GM20000 (cell line): ENCODE results near the gene SUMF1.

ENCODE experiments used
- DNase-seq: peaks from one replicate; pipeline ENCODE4 v3.0.0; 2012; ENCODE audit warnings: low spot score
- CTCF ChIP-seq: IDR thresholded peaks from 2 replicates; pipeline ENCODE4 v1.5.1; 2012; ENCODE audit warnings: mild to moderate bottlenecking, control low read depth; ENCODE audit errors: extremely low read depth, missing control alignments

Gene SUMF1

DNA sequence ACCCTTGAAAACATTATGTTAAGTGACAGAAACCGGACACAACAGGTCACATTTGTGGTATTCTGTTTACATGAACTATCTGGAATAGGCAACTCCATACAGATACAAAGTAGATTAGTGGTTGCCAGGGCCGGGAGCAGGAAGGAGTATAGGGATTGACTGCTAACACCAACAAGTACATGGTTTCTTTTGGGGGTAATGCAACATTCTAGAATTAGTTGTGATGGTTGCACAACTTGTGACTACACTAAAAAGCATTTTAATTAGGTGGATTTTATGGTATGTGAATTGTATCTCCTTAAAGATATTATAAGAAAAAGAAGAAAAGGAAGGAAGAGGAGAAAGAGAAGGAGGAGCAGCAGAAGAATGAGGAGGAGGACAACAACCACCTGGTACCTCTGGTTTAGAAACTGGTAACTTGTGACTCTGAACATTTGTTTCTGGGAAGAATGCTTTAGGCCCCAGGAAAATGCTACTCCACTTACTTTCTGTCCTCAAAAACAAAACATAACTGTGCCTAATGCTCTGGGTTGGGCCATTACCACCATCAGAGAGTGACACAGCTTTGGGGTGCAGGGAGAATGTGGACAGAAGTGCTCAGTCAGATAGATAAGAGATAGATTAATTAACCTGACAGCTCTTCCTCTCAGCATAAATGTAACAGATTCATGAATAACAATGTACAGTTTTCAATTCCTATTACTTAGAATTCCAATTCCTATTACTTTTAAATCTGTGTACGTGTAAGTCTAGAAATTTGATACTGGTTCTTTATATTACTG, 143.6 kb downstream of the SUMF1 start:
- no peak for DNase-seq
- no peak for TF ChIP-seq CTCF

DNA sequence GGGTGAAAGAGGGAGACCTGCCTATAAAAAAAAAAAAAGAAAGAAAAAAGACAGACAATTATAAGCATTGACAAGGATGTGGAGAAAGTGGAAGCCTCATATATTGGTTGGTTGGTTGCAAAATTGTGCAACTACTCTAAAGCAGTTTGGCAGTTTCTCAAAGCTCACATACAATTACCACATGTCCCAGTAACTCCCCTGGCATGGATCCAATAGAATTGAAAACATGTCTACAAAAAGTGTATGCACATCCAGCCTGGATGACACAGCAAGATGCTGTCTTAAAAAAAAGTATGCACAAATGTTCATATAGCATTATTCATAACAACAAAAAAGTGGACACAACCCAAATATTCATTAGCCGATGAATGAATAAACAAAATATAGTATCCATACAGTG, 144.4 kb downstream of the SUMF1 start:
- no peak for DNase-seq
- TF ChIP-seq CTCF, result no peak

- no peak for DNase-seq
- TF ChIP-seq CTCF, result no peak
Observed at GRCh38 chr3:4321732-4322131, 145.3 kb downstream of the SUMF1 start.

DNA sequence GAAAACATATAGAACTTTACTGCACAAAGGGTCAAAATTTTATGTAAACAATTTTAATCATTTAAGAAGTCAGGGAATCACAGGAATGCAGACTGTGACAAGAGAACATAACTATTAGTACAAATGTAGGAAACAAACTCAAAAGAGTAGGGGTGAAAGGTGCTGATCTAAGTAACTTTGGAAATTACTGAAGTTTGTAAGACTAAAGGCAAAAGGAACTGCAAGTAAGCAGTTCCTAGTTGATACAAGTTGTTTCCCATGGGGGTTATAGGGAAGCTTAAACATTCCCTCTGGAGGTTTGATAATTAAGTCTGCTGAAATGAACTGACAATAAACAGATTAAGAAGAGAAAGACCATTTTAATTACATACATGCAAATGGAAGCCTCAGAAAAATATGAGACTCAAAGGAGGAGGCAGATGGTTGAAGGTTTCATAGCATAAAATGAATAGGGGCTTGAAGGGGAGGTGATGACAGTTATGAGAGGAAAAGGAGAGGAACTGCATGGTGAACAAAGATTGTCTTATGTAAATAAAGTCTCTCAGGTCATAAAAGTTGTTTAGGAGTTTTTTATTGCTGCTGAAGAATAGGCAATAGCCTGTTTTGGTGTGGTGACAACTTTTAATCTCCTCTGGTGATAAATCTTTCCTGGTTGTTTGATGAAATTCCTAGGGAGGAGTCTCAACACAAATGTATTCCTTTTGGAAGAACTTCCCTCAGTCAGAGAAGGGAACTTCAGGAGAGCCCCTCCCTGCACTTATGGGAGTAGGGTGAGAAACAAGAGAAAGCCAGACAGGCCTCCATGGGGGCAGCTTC, 146.8 kb downstream of the SUMF1 start:
- no peak for DNase-seq

GRCh38 chr3:4314688-4315087, 152.4 kb downstream of the SUMF1 start:
- no peak for DNase-seq
- TF ChIP-seq CTCF, result no peak

More for the DNA sequence above, 146.8 kb downstream of the SUMF1 start:
- TF ChIP-seq CTCF, result no peak

DNA sequence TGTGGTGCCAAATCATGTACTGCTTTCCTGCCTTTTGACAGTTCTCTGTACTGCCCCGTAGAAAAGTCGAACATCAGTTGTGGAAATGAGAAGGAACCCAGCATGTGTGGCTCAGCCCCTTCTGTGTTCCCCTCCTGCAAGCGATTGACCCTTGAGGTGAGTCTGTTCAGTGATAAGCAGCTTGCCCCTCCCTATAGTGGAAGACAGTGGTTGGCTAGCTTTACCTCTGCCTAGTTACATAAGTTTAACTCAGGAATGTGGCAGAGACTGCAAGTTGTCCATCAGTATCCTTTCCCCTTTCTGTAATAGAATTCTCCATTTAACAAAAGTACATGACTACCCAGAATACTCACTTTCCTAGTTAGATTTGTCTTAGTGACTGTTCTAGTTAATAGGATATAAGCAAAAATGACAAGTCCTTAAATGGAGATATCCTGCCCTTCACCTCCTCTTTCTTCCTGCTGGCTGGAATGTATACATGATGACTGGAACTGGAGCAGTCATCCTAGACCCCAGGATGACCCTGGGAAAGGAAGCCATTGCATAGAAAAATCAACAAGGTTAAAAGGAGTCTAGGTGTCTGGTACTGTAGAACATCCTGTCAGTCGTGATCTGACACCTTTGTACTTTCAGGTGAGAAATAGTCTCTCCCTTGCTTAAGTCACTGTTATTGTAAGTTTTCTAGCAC, 153.3 kb downstream of the SUMF1 start:
- no peak for TF ChIP-seq CTCF
- DNase-seq, result no peak

DNA sequence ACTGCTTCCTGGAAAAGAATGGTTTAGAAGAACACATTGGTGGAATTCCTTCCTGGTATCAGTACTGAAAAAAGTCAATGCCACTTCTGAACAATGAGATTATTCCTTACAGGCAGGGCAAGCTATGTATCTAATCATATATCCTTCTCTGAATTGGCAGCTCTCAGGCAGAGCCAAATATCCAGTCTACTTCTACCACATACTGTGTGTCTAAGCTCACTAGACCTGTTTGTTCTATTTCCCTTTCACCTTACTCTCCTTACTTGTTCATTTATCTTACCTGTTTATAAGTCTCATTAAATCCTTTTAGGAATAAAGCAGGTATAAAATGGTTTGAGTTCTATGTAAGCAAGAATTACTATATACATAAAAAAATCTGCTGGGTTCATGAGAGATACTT, 155.6 kb downstream of the SUMF1 start:
- DNase-seq, result no peak
- no peak for TF ChIP-seq CTCF
